ENCODE measurements around the gene ABCA10.
A peak's percentile ranks its signal among the peaks of the same experiment; 100 is the strongest.
"Not testable (repeated sequence)": the region's sequence is repeated elsewhere in the genome, so short reads cannot be mapped to it uniquely, and the experiment has no call there.

ABCA10 gene

GRCh38 chr17:69232650-69233049 is 4.0 kb upstream of the ABCA10 start:
- no peak for DNase-seq (ENCODE audit: low read depth, low spot score)
- no peak overlapping the region for H3K27ac ChIP-seq

GRCh38 chr17:69231521-69231920 is 2.9 kb upstream of the ABCA10 start:
- DNase-seq (ENCODE audit: low read depth, low spot score): no peak
- H3K27ac ChIP-seq: no peak overlapping the region

DNA sequence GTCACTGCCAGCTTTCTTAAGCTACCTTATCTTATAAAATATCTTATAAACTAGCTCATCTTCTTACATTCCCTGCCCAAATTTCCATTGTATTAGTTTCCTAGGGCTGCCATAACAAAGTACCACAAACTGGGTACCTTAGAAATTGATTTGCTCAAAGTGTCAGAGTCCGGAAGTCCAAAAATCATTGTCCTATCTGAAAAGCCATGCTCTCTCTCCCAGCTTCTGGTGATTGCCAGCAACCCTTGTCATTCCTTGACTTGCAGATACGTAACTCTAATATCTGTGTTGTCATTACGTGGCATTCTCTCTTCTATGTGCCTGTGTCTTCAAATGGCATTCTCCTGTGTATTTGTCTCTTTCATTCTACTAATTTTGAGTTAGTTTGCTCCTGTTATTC is 2.3 kb upstream of the ABCA10 start:
- no peak overlapping the region for H3K27ac ChIP-seq
- DNase-seq (ENCODE audit: low read depth, low spot score): no peak

DNA sequence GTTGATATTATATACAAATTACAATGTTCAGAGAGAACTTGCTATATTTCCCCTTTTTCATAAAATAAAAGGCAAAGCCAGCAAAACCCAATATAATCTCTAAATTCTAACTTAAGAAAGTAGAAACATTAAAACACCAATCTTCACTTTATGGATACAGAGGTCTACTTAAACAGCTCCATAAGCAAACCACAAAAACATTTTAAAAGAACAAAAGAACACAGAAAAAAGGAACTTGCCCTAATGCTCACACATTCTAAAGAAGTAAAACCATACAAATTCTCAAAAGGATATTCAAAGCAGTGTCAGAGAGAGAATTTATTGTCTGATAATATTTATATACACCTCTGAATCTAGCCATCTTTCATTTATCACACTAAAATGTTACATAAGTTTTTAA is 606 bp downstream of the ABCA10 start:
- no peak overlapping the region for H3K27ac ChIP-seq
- DNase-seq (ENCODE audit: low read depth, low spot score): no peak

DNA sequence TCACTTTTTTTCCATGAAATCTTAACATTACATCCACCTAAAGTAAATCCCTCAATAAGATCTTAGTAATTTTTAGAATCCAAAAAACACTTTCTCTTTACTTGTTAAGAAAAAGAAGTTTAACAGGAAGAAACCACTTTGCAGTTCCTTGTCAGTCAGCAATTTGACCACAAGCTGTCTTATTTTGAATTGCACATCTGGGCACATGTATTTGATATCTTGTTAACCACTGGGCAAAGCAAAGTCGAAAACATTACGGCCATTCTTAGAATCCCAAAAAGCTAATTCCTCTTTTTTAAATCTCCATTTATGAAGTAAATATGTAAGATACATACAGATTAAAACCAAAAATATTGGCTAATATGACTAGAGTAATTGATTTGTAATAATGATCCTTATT is 1.1 kb downstream of the ABCA10 start:
- no peak for DNase-seq (ENCODE audit: low read depth, low spot score)
- H3K27ac ChIP-seq: no peak overlapping the region

DNA sequence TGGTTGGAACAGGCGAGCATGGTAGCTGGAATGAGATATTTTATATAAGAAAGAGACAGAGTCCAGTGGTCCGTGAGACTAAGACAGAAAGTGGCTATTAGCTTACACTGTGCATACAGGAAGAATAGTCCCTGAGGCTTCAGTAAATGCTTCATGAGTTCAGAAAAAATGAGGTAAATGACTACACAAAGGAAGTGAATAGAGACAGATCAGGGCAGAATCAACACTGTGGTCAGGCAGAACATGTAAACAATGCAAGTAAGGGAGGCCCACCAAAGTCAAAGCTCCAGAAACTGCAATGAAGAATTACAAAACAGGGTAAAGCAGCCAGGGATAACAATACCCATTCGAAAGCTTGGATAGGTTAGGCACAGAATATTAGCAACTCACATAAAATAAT is 4.8 kb downstream of the ABCA10 start:
- H3K27ac ChIP-seq: no peak overlapping the region
- no peak for DNase-seq (ENCODE audit: low read depth, low spot score)

- H3K27ac ChIP-seq: no peak overlapping the region
- no peak for DNase-seq (ENCODE audit: low read depth, low spot score)
Measured at GRCh38 chr17:69222707-69223258, 5.8 kb downstream of the ABCA10 start.

DNA sequence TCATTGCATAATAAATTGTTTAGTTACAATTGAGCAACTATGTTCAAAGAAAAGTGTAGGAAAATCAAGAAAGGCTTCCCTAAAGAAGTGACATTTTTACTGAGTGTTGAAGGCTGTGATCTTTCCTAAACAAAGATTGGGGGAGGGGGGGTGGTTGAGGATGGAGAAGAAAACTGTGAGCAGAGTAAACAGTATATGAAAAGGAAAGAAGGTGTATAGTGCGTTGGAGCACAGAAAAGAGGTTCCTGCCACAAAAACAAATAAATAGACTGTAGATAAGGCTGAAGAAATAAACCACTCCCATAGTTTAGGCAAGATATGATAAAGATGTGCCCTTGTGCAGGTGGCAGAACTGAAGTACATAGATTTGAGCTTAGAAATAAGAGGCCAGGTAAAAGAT is 8.5 kb downstream of the ABCA10 start:
- H3K27ac ChIP-seq: no peak overlapping the region

GRCh38 chr17:69218986-69219385 is 9.6 kb downstream of the ABCA10 start:
- no peak for DNase-seq (ENCODE audit: low read depth, low spot score)
- no peak overlapping the region for H3K27ac ChIP-seq

More for the DNA sequence above, 8.5 kb downstream of the ABCA10 start:
- DNase-seq (ENCODE audit: low read depth, low spot score): no peak

DNA sequence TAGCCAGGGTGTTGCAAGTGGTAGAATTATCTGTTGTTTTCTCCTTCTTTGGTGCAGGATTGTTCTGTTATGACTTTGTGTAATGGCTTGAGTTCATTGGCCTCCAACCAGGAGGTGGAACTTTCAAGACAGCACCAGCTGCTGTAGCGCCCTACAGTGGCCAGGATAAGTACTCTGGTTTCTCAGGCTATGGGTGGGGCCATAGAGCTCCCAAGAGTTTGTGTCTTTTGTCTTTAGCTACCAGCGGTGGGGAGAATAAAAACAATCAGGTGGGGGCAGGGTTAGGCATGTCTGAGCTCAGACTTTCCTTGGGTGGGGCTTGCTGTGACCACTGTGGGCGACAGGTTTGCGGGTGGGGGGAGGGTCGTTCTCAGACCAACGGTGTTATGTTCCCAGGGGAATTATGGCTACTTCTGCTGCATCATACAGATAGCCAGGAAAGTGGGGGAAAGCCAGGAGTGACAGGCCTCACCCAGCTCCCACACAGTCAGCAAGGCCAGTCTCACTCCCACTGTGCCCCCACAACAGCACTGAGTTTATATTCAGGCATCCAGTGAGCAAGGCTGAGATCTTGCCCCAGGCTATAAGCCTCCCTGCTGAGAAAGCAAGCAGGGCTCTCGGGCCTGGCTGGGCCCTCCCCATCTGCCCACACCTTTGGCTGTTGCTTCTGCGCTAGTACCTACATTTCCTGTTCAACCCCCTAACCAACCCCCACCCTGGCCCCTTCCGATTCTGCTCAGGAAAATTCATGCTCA is 15.4 kb downstream of the ABCA10 start:
- DNase-seq (ENCODE audit: low read depth, low spot score): no peak
- no peak overlapping the region for H3K27ac ChIP-seq

- no peak overlapping the region for H3K27ac ChIP-seq
- DNase-seq (ENCODE audit: low read depth, low spot score): no peak
Measured at GRCh38 chr17:69208640-69209039, 20.0 kb downstream of the ABCA10 start.

- H3K27ac ChIP-seq: no peak overlapping the region
Measured at GRCh38 chr17:69207151-69207550, 21.5 kb downstream of the ABCA10 start.

GRCh38 chr17:69198238-69198637 is 30.4 kb downstream of the ABCA10 start:
- H3K27ac ChIP-seq: no peak overlapping the region
- DNase-seq (ENCODE audit: low read depth, low spot score): no peak

More at GRCh38 chr17:69207151-69207550, 21.5 kb downstream of the ABCA10 start:
- no peak for DNase-seq (ENCODE audit: low read depth, low spot score)

GRCh38 chr17:69196105-69196653 is 32.4 kb downstream of the ABCA10 start:
- not testable (repeated sequence) for H3K27ac ChIP-seq; DNase-seq (ENCODE audit: low read depth, low spot score)

DNA sequence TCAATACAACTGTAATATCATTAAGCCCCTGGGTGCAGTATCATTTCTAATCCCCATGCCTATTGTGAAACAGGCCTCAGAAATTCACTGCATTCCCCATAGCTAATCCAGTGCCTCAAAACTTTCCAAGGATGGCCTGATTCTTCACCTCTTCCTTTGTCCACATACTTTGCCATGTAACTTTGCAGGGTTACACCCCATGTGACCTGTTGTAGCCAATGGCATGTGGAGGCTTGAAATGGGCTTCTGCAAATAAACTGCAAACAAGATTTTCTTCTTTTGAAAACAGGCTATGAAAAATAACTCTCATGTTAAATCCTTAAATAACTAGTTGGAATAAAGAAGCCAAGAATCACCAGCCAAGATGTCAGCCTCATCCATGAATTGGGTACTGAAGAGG is 35.9 kb downstream of the ABCA10 start:
- H3K27ac ChIP-seq: no peak overlapping the region
- no peak for DNase-seq (ENCODE audit: low read depth, low spot score)

DNA sequence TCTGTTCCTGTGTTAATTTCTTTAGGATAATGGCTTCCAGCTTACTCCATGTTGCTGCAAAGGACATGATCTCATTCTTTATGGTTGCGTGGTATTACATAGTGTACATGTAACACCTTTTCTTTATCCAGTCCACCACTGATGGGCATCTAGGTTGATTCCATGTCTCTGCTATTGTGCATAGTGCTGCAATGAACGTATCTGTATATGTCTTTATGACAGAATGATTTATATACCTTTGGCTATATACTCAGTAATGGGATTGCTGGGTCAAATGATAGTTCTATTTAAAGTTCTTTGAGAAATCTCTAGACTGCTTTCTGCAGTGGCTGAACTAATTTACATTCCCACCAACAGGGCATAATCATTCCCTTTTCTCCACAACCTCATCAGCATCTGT is 39.8 kb downstream of the ABCA10 start:
- no peak overlapping the region for H3K27ac ChIP-seq
- DNase-seq (ENCODE audit: low read depth, low spot score): no peak

GRCh38 chr17:69188064-69188463 is 40.6 kb downstream of the ABCA10 start:
- DNase-seq (ENCODE audit: low read depth, low spot score): no peak
- H3K27ac ChIP-seq: no peak overlapping the region

DNA sequence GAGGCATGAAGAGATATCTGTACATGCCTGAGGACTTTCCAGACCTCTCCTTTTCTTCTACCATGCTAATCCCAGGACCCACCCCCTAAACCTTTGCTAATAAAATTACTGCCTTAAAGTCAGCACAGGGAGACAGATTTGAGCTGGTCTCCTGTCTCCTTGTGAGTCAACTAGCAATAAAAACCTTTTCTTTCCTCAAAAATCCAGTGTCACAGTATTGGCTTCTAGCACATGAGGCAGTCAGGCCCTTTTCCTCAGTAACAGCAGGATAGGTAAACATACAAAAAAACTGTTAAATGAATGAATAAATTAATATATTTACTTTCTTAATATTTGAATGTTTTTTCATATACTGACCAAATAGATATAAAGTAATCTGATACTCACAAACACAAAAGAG is 41.3 kb downstream of the ABCA10 start:
- H3K27ac ChIP-seq: no peak overlapping the region
- no peak for DNase-seq (ENCODE audit: low read depth, low spot score)

DNA sequence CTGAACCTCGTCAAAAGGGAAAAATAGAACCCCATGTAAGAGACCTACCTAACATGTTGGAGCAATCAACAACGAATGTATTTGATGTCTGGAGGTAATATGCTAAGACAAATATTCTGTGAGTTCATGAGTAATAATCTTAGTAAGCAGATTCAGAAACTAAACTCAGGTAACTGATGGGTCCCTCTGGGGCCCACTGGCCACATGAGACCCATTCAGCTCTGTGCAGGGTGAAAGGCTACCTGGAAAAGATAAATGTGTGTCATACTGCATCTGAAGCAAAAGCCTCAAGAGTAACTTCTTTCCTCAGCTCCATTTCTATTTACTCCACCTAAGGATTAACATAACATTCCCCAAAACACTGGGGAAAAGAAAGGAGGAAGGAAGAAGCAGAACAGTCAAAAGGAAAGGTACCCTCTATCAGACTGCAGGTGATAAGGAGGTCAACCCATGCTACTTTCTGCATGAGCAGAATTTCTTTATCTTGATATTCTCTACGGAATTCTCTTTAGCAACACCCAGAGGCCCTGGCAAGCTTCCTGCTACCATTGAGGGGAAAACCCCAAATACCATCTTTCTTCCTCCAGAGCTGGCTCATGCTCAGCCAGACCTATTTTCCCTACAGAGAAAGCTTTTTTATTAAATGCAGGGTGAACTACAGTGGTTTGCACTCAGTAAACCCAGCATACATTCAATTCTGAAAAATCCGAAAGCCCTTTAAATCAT is 49.2 kb downstream of the ABCA10 start:
- peak overlapping the region; percentile 91 for H3K27ac ChIP-seq
- DNase-seq (ENCODE audit: low read depth, low spot score): no peak

DNA sequence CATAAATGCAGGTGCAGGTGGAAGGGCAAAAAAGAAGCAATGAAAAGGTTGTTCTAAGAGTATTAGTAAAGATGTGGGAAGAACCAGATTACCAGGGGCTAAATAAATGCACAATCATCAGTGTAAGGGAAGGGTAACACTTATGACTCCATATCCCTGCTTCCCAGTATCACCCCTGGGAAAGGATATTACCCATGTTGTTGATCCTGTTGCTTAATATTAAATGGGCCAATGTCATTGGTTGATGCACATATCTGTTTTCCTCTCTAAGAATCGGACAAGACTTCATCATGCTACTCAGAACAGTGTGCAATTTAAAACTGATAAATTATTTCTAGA is 52.2 kb downstream of the ABCA10 start:
- peak overlapping the region; percentile 91 for H3K27ac ChIP-seq
- no peak for DNase-seq (ENCODE audit: low read depth, low spot score)

Measured in epithelial cell of prostate (primary cell).